ENCODE results near the gene SH3D21. TPM values are rescaled to one million over a fixed set of nuclear protein-coding genes. Genes with fewer than 3 reads are reported as not detected.

Gene SH3D21
- 10 to 100 TPM in 2 of 4 donors, not detected in 2; 11.3 to 11.8 TPM for total RNA-seq

- Histone ChIP-seq H3K9me3 (no peaks in the 10 kb centered on the region), H3K27me3 (no peaks in the 10 kb centered on the region), H3K4me1 (peaks cover 0 to 16% of the 10 kb centered on the region in 2 donors), H3K4me3 (peak within 1 kb of the TSS; percentile 58 to 65), H3K27ac (peak within 1 kb of the TSS; percentile 31 to 78), H3K36me3 (no peaks in the 10 kb centered on the region)
- DNase-seq = peak; percentile 44 to 48
- TF ChIP-seq CTCF (IDR thresholded peaks at IDR 0.05) (peak in 2 of 4 experiments; percentile 3 to 8), POLR2A (IDR thresholded peaks at IDR 0.05) (no peak)
- intact Hi-C loops (cut with DNase I; ENCODE audit: low total_unique reads) = no loop called here
These were observed at the start of gene SH3D21 for GRCh38 chr1:36306210-36306901. Gene SH3D21 (plus strand): TSS chr1:36306368. CDS start chr1:36306421, 53 bp downstream.

DNA sequence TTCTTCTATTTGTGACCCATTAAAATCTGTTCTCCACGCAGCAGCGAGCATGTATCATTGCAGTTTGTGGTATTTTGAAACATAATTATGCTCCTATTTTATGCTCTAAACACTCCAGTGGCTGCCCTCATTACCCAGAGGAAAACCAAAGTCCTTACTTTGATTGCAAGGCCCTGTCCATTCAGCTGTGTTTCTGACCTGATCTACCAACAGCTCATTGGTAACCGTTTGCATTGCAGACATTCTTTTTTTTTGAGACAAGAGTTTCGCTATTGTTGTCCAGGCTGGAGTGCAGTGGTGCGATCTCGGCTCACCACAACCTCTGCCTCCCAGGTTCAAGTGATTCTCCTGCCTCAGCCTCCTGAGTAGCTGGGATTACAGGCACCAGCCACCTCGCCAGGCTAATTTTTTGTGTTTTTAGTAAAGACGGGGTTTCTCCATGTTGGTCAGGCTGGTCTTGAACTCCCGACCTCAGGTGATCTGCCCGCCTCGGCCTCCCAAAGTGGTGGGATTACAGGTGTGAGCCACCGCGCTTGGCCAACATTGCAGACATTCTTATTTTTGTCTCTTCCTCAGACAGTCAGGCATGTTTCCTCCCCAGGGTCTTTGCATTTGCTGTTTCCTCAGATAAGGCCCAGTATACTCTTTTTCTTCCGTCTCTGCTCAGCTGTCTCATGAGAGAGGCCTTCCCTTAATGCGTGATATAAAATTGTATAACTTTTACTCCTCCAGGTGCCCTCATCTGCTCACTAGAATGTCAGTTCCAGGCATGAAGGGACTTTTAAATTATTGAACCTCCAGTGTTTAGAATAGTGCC lies 49.4 kb upstream of the SH3D21 start:
- Histone ChIP-seq H3K4me1 (peaks cover 4 to 7% of the 10 kb centered on the region in 2 donors), H3K27me3 (no peaks in the 10 kb centered on the region), H3K27ac (peak overlapping the region in 1 of 2 donors; percentile 6), H3K4me3 (no peak overlapping the region), H3K9me3 (no peaks in the 10 kb centered on the region), H3K36me3 (no peaks in the 10 kb centered on the region)
- intact Hi-C loops (cut with DNase I; ENCODE audit: low total_unique reads) = no loop called here
- DNase-seq = no peak
- no peak for TF ChIP-seq CTCF (IDR thresholded peaks at IDR 0.05)

DNA sequence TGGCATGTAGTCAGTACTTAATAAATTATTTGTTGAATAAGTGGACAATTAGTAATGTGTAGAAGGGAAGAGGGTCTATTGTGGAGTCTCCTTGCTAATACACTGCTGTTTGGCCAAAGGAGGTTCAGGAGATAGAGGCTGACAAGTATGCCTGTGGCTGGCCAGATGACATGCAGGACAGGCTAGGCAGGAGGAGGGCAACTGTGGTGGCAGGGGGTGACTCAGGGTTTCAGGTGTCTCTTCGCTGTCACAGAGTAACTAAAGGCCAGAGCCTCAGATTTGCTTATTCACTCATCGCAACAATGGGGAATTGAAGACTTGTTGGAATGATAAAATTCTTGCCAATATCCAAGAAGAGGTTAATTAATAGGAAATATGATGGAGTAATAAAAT lies 48.8 kb upstream of the SH3D21 start:
- Histone ChIP-seq H3K27me3 (no peaks in the 10 kb centered on the region), H3K4me3 (no peak overlapping the region), H3K36me3 (no peaks in the 10 kb centered on the region), H3K9me3 (no peaks in the 10 kb centered on the region), H3K27ac (peak overlapping the region in 1 of 2 donors; percentile 6), H3K4me1 (peaks cover 4 to 7% of the 10 kb centered on the region in 2 donors)
- DNase-seq = no peak
- no peak for TF ChIP-seq CTCF (IDR thresholded peaks at IDR 0.05)
- no peak for TF ChIP-seq POLR2A (IDR thresholded peaks at IDR 0.05)
- intact Hi-C loops (cut with DNase I; ENCODE audit: low total_unique reads) = no loop called here

- TF ChIP-seq CTCF (IDR thresholded peaks at IDR 0.05) = no peak
- TF ChIP-seq POLR2A (IDR thresholded peaks at IDR 0.05) = no peak
- no peaks in the 10 kb centered on the region for H3K9me3 ChIP-seq
- H3K4me1 ChIP-seq = peaks cover 4 to 7% of the 10 kb centered on the region in 2 donors
- intact Hi-C loops (cut with DNase I; ENCODE audit: low total_unique reads) = no loop called here
- no peak for DNase-seq
- no peak overlapping the region for H3K4me3 ChIP-seq
- H3K36me3 ChIP-seq = no peaks in the 10 kb centered on the region
- no peaks in the 10 kb centered on the region for H3K27me3 ChIP-seq
- no peak overlapping the region for H3K27ac ChIP-seq
These were observed 47.2 kb upstream of the SH3D21 start for GRCh38 chr1:36258960-36259344.

- intact Hi-C loops (cut with DNase I; ENCODE audit: low total_unique reads) = no loop called here
- Histone ChIP-seq H3K4me1 (peaks cover 0 to 6% of the 10 kb centered on the region in 2 donors), H3K27ac (no peak overlapping the region), H3K4me3 (no peak overlapping the region), H3K27me3 (no peaks in the 10 kb centered on the region), H3K9me3 (no peaks in the 10 kb centered on the region), H3K36me3 (no peaks in the 10 kb centered on the region)
- TF ChIP-seq POLR2A (IDR thresholded peaks at IDR 0.05) = no peak
- no peak for TF ChIP-seq CTCF (IDR thresholded peaks at IDR 0.05)
- no peak for DNase-seq
These were observed 37.2 kb upstream of the SH3D21 start for GRCh38 chr1:36268981-36269380.
